GM12864 (cell line): ENCODE results near the gene VKORC1.
A peak's percentile ranks its signal among the peaks of the same experiment; 100 is the strongest.

ENCODE experiments used
- DNase-seq: peaks from one replicate; pipeline ENCODE4 v3.0.0-alpha.2; 2011; ENCODE audit warnings: low read depth
- H3K4me3 ChIP-seq: 2 replicates; pipeline ENCODE4 v1.5.1; 2011; ENCODE audit warnings: mild to moderate bottlenecking, low read depth, low read length, control low read depth
- TF ChIP-seq, protein P1 (sequence below): IDR thresholded peaks from 2 replicates; pipeline ENCODE4 v1.5.1; 2011; ENCODE audit warnings: low read depth, mild to moderate bottlenecking, moderate library complexity, low read length, control low read depth, inconsistent platforms; ENCODE audit errors: missing control alignments

Gene VKORC1

GRCh38 chr16:31099860-31100638 is 5.5 kb upstream of the VKORC1 start:
- no peak for DNase-seq
- TF ChIP-seq, protein P1, sequence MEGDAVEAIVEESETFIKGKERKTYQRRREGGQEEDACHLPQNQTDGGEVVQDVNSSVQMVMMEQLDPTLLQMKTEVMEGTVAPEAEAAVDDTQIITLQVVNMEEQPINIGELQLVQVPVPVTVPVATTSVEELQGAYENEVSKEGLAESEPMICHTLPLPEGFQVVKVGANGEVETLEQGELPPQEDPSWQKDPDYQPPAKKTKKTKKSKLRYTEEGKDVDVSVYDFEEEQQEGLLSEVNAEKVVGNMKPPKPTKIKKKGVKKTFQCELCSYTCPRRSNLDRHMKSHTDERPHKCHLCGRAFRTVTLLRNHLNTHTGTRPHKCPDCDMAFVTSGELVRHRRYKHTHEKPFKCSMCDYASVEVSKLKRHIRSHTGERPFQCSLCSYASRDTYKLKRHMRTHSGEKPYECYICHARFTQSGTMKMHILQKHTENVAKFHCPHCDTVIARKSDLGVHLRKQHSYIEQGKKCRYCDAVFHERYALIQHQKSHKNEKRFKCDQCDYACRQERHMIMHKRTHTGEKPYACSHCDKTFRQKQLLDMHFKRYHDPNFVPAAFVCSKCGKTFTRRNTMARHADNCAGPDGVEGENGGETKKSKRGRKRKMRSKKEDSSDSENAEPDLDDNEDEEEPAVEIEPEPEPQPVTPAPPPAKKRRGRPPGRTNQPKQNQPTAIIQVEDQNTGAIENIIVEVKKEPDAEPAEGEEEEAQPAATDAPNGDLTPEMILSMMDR, result no peak
- H3K4me3 ChIP-seq, result no peak overlapping the region

GRCh38 chr16:31094088-31094423 is 541 bp downstream of the VKORC1 start:
- no peak for DNase-seq
- TF ChIP-seq, protein P1, result no peak
- peak overlapping the region; percentile 78 for H3K4me3 ChIP-seq

- TF ChIP-seq, protein P1, result no peak
- peak overlapping the region; percentile 78 for H3K4me3 ChIP-seq
- no peak for DNase-seq
Measured at GRCh38 chr16:31093132-31093703, 1.4 kb downstream of the VKORC1 start.

- DNase-seq, result no peak
- no peak overlapping the region for H3K4me3 ChIP-seq
- TF ChIP-seq, protein P1, result no peak
Measured at GRCh38 chr16:31092330-31092729, 2.3 kb downstream of the VKORC1 start.

GRCh38 chr16:31090540-31090939 is 4.1 kb downstream of the VKORC1 start:
- DNase-seq, result no peak
- TF ChIP-seq, protein P1, result no peak
- H3K4me3 ChIP-seq, result no peak overlapping the region

GRCh38 chr16:31089199-31089598 is 5.4 kb downstream of the VKORC1 start:
- no peak overlapping the region for H3K4me3 ChIP-seq
- no peak for DNase-seq
- TF ChIP-seq, protein P1, result no peak

GRCh38 chr16:31088459-31089183 is 6.0 kb downstream of the VKORC1 start, which contains the start of gene PRSS53:
TSS of gene PRSS53 (minus strand) at chr16:31088943. CDS start at chr16:31088809, 134 bp downstream.
- H3K4me3 ChIP-seq, result no peak within 1 kb of the TSS
- TF ChIP-seq, protein P1, result no peak
- DNase-seq, result no peak
